Measurements from ENCODE around the gene GKN1.

- no peak for TF ChIP-seq CTCF (IDR thresholded peaks at IDR 0.05; ENCODE audit: borderline replicate concordance, extremely low read depth, low read length, poor library complexity, severe bottlenecking)
- no peak for TF ChIP-seq EZH2 (IDR thresholded peaks at IDR 0.05; ENCODE audit: borderline replicate concordance, low read depth, low read length, severe bottlenecking)
These were observed 31.6 kb upstream of the GKN1 start for GRCh38 chr2:68942827-68943226.
